Hematopoietic multipotent progenitor cell treated with erythropoietin and hydrocortisone succinate and interleukin-3 and kit ligand, for 15 days (in vitro differentiated cells): ENCODE results near the gene N4BP3.

Experiments
- DNase-seq: peaks from one replicate; pipeline ENCODE4 v3.0.0-alpha.2; 2015; ENCODE audit warnings: low spot score

Gene N4BP3

GRCh38 chr5:178150977-178151734 is 37.8 kb downstream of the N4BP3 start:
- no peak for DNase-seq

- DNase-seq, result no peak
Observed at GRCh38 chr5:178152491-178153444, 39.4 kb downstream of the N4BP3 start.

GRCh38 chr5:178153530-178154340 is 40.4 kb downstream of the N4BP3 start, which contains the start of gene NHP2:
Gene NHP2, minus strand, starts transcription at chr5:178153885. Its CDS starts 68 bp downstream, at chr5:178153817.
- DNase-seq, result peak; percentile 99

- DNase-seq, result no peak
Observed at GRCh38 chr5:178155065-178155464, 41.7 kb downstream of the N4BP3 start.

GRCh38 chr5:178160176-178160575 is 46.8 kb downstream of the N4BP3 start:
- no peak for DNase-seq

GRCh38 chr5:178162481-178162880 is 49.1 kb downstream of the N4BP3 start:
- no peak for DNase-seq

- peak; percentile 84 for DNase-seq
Observed at GRCh38 chr5:178163772-178164735, 50.7 kb downstream of the N4BP3 start.

- DNase-seq, result no peak
Observed at GRCh38 chr5:178165581-178165980, 52.2 kb downstream of the N4BP3 start.

- DNase-seq, result no peak
Observed at GRCh38 chr5:178170455-178170854, 57.1 kb downstream of the N4BP3 start.

GRCh38 chr5:178174456-178174855 is 61.1 kb downstream of the N4BP3 start:
- no peak for DNase-seq
